ENCODE data around the gene SCNN1G.

SCNN1G gene

DNA sequence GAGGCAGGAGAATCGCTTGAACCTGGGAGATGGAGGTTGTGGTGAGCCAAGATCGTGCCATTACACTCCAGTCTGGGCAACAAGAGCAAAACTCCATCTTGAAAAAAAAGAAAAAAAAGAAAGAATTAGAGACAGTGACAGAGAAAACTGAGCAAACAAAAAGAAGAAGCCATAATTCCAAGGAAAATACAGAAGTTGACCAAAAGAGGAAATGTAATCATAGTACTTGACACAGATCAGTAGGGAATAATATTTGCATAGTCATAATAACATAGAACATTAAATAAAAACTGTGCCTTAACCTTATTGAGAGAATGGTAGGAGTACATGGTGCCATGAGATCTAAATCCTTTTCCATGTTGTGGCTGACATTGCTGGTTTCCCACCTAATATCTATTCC lies 18.6 kb upstream of the SCNN1G start:
- H3K4me3 ChIP-seq (ENCODE audit: low read depth, low read length) = no peak overlapping the region
- no peak for TF ChIP-seq CTCF (IDR thresholded peaks at IDR 0.05; ENCODE audit: borderline replicate concordance, insufficient read depth, low read depth, low read length)

DNA sequence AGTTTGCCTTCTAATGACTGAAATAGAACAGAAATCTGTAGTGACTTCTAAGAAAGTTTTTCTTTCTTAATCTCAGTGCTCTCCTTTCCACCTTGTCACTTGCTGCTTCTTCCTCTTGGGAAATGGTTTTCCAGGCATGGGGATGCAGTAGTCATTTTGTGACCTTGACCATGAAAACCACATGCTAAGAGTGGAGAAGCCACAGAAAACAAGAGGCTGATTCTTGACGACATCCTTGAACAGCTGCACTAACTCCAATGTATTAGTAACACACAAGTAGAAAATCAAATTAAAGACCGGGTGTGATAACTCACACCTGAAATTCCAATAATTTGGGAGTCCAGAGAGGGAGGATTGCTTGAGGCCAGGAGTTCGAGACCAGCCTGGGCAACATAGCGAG lies 17.8 kb upstream of the SCNN1G start:
- TF ChIP-seq CTCF (IDR thresholded peaks at IDR 0.05; ENCODE audit: borderline replicate concordance, insufficient read depth, low read depth, low read length) = no peak
- no peak overlapping the region for H3K4me3 ChIP-seq (ENCODE audit: low read depth, low read length)

DNA sequence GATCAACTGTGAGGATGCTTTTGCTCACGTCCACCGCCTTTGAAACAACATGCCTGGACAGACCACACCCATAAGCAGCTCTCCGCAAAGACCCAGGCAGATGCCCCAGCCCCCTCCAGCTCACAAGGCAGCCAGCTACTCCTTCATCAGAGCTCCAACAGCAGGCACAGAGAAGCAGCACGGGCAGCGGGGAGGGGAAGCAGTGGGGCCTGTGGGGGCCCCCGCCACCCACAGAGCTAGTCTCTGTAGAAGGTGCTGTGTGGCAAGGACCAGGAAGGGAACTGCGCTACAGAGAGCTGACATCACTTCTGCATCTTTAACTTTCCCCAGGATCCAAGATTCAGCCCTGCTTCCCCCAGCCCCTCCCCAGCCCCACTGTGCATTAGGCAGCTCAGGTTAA lies 10.0 kb upstream of the SCNN1G start:
- TF ChIP-seq CTCF (IDR thresholded peaks at IDR 0.05; ENCODE audit: borderline replicate concordance, insufficient read depth, low read depth, low read length) = no peak
- no peak overlapping the region for H3K4me3 ChIP-seq (ENCODE audit: low read depth, low read length)

- no peak overlapping the region for H3K4me3 ChIP-seq (ENCODE audit: low read depth, low read length)
- TF ChIP-seq CTCF (IDR thresholded peaks at IDR 0.05; ENCODE audit: borderline replicate concordance, insufficient read depth, low read depth, low read length) = no peak
Observed at GRCh38 chr16:23172994-23173393, 9.6 kb upstream of the SCNN1G start.

DNA sequence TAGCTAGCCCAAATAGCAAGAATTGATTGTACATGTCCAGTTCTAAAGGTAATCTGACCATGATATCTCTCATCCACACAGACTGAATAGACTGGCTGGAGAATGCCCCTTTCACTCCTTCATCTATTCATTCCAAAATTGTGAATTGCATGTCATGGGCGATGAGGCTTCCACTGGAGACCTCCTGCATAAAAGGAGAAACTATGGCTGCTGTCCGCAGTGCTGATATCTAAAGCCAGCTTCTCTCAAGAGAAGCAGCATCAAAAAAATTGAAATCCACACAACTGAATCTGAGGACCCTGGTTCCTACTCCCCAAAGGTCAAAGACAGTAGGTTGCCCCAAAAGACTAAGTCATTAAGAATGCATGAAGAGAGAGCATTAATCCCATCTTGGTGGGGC lies 7.9 kb upstream of the SCNN1G start:
- no peak overlapping the region for H3K4me3 ChIP-seq (ENCODE audit: low read depth, low read length)
- TF ChIP-seq CTCF (IDR thresholded peaks at IDR 0.05; ENCODE audit: borderline replicate concordance, insufficient read depth, low read depth, low read length) = no peak

- TF ChIP-seq CTCF (IDR thresholded peaks at IDR 0.05; ENCODE audit: borderline replicate concordance, insufficient read depth, low read depth, low read length) = no peak
- H3K4me3 ChIP-seq (ENCODE audit: low read depth, low read length) = no peak overlapping the region
Observed at GRCh38 chr16:23175651-23176050, 6.9 kb upstream of the SCNN1G start.

GRCh38 chr16:23181506-23181905 lies 1.0 kb upstream of the SCNN1G start:
- H3K4me3 ChIP-seq (ENCODE audit: low read depth, low read length) = no peak overlapping the region
- TF ChIP-seq CTCF (IDR thresholded peaks at IDR 0.05; ENCODE audit: borderline replicate concordance, insufficient read depth, low read depth, low read length) = no peak

Data from GM12875 (cell line).